Measurements from ENCODE around the gene ST8SIA2. TPM values are rescaled to one million over a fixed set of nuclear protein-coding genes. Genes with fewer than 3 reads are reported as not detected.

The ST8SIA2 gene, protein sequence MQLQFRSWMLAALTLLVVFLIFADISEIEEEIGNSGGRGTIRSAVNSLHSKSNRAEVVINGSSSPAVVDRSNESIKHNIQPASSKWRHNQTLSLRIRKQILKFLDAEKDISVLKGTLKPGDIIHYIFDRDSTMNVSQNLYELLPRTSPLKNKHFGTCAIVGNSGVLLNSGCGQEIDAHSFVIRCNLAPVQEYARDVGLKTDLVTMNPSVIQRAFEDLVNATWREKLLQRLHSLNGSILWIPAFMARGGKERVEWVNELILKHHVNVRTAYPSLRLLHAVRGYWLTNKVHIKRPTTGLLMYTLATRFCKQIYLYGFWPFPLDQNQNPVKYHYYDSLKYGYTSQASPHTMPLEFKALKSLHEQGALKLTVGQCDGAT
- 0.16 to 0.80 TPM (median 0.54 TPM) in 5 replicates for total RNA-seq (2022; extraction: Qiagen RNA extraction; ENCODE audit: low read depth)

GRCh38 chr15:92393071-92393979, at the start of gene ST8SIA2:
Gene ST8SIA2 (plus strand): TSS chr15:92393881. CDS start chr15:92394065, 184 bp downstream.

Data from A549 treated with RU486 at 1 μM for 4 hours (cell line).